ENCODE results near the gene CACNG5.

Gene CACNG5, protein sequence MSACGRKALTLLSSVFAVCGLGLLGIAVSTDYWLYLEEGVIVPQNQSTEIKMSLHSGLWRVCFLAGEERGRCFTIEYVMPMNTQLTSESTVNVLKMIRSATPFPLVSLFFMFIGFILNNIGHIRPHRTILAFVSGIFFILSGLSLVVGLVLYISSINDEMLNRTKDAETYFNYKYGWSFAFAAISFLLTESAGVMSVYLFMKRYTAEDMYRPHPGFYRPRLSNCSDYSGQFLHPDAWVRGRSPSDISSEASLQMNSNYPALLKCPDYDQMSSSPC

DNA sequence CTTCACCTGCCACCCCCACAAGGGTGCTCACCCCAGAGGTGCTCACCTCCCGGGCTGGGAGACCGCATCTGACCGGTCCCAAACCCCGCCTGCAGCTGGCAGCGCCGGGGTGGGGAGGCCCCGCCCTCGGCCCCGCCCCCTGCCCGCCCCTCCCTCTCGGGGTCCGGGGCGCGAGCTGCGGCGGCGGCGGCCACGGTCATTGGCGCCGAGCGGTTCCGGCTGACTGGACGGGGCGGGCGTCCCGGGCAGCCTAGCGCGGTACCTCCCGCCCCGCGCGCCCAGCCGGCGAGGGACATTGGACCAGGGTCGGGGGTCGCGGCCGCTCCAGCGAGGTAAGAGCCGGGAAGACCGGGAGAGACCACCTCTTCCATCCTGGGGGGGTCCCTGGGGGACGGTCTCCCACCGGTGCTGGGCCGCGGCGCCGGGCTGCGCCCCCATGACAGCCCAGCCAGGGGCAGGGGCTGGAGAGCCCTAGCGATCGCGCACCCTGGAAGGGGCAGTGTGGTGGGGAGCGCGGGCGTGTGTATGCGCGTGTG is at the start of gene CACNG5:
Gene CACNG5 (plus strand): TSS at position 199 of the 536 bp plus-strand sequence. CDS start 42,216 bp downstream, outside the sequence.
- DNase-seq: no peak

DNA sequence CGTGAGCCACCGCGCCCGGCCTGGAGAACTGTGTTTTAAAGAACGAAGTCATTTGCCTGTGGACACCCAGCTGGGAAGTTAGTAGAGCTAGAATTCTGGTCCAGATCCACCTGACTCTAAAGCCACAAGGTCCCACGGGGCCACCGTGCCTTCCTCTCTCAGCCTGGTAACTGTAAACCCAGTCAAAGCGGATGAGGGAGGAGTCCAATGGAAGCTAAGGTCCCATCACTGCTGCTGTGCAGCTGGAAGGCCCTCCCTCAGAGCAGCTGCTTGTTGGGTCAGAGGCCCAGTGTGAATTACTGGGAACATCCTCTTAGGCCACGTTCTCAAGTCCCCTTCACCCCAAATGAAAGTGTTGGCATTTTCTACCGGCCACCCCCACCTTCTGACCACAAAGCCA is 48.8 kb upstream of the CACNG5 start:
- no peak for DNase-seq

DNA sequence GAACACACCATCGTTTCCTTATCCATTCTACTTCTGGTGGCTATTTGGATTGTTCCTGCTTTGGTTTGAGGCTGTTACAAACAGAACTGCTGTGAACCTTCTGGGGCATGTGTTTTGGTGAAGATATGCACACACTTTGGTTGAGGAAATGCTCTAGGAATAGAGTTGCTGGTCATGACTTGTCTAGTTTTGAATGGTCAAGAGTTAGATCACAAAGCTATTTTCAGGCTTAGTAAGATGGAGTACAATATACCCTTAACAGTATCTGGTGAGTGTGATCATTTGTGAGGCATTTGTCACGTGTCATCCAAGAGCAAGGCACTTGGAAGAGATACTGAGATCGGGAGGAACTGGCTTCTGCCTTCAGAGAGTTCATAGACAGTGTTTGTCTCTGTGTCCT is 47.0 kb upstream of the CACNG5 start:
- DNase-seq: no peak

DNA sequence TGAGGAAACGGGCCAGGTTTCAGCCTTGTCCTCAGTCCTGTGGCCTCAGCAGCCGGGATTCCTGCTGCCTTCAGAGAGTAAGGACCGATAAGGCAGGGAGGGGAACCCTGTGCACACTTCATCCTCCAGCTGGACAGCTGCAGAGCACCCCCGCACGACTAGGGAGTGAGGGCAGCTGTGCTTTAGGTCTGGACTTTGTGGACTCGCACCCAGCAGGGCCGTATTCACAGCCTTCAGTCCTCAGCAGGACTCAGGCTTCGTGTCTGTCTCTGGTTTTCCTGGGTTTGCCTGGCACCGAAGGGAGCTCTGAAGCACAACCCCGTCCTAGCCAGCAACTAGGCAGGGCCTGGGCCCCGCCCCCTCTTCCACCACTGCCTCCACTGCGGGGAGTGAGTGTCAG is 45.8 kb upstream of the CACNG5 start:
- no peak for DNase-seq

DNA sequence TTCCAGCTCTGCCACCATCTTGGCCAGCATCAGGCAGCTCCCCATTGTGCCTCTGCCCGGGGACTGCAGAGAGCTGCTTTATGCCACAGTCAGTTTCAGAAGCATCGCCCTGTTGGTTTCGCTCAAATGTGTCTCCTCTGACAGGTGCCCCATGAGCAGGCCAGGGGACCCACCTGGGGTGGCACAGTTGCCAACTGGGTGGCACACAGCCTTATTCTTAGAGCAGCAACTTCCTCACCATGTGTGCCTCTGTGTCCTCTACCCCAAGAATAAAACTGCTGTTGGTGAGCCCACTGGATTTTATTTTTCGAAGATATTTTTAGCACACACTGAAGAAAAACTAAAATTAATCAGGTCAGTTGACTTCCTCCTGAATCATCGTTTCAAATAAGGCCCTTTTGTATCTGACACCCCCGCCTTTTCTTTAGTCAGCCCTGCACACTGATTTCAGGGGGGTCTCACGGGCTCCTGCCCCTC is 44.9 kb upstream of the CACNG5 start:
- DNase-seq: no peak

DNA sequence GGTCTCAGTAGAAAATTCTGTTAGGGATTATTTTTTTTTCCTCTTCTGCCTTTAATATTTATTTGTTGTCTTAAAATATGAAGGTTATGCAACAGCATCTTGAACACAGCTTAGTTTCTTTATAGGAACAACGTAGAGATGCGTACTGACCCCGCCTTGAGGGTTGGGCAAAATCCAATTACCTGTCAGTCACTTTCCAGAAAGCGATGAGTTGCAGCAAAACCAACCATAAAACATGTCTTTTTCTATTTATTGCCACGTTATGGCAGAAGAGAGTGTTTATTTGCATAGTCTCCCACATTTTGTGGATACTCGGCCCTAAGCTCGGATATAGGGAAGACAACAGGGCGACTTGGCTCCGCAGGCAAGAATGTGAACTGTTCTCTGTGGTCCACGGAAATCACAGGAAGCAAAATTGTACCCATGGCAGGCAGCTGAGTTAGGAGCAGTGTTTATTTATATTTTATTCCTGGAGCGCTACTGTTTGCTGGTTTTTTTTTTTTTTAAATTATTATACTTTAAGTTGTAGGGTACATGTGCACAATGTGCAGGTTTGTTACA is 44.3 kb upstream of the CACNG5 start:
- DNase-seq: no peak

DNA sequence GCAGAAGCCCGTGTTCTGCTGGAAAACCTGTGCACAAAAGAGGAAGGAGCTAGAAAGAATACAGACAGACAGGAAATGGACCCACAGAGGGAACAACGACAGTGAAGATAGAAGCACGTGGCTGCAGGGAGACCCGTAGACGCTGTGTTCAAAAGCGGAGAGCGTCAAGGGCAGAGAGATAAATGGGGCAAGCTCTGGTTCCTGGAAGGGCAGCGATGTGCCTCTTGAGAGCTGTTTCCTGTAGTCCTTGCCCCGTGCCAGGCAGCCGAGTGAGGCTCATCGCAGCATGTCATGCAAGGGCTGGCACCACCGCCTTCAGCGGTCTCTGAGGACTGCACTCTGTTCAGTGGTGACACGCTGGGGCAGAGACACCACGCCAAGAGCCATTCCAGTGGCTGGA is 43.6 kb upstream of the CACNG5 start:
- no peak for DNase-seq

DNA sequence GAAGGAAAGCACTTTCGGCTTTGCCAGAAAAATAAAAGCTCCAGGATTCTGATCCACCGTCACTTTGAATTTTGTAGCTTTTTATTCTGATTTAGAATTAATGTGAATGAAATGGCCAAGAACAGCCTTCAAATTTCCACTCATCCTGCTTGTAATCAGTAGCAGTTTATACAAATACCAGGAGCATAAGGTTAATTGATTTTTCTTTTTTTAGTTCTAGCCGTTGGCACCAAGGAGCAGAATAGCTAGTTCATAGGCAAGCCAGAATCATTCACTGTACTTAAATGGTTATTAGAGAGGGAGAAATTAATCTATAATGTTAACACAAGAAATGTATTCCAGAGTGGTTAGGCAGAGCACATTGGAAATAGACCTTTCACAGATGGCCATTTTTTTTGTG is 41.1 kb upstream of the CACNG5 start:
- DNase-seq: no peak

DNA sequence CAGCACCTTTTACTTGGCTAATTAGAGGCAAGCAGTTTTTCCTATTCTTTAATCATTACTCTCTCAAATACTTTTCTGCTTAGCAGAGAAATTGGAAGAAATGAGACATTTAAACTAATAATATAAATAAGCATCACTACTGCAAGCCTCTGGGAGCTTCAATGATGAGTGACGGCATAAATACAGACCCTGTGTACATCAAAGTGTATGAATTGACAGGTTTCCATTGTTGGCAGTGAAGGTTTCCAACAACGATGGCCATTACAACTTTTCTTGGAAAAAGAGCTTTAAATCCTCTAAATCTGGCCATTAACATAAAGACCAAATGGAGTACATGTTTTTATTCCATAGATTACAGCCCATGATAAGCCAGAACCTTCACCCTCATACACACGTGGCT is 39.4 kb upstream of the CACNG5 start:
- no peak for DNase-seq

DNA sequence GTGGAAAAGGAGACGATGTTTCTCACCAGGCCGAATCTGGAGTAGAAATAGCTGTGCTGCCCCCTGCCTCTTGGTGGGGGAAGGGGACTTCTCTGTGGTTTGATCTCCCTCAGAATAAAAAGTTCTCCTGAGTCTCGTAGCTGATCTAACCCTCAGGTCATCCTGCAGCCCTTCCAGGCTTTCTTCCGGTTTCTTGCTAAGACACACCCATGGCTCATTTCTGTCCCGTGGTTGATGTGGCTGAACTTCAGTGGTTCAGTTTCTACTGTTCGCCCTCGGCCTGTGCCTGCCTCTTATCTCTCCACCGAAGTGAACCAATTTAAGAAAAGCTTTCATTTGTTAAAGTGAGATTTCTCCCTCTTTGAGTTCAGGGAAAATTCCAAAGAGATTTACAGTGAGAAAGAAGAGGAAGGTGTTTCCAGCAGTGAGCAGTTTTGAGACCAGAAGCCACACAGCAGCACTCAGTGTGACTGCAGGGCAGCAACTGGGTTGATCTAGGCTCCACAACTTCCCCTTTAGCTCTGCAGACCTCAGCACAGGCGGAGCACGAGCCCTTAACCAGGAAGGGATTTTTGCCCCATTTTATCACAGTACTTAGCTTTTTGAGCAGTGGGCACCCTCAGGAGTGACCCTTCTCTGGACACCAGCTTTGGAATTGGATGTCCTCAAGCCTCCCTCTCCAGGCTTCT is 34.9 kb upstream of the CACNG5 start:
- DNase-seq: no peak

DNA sequence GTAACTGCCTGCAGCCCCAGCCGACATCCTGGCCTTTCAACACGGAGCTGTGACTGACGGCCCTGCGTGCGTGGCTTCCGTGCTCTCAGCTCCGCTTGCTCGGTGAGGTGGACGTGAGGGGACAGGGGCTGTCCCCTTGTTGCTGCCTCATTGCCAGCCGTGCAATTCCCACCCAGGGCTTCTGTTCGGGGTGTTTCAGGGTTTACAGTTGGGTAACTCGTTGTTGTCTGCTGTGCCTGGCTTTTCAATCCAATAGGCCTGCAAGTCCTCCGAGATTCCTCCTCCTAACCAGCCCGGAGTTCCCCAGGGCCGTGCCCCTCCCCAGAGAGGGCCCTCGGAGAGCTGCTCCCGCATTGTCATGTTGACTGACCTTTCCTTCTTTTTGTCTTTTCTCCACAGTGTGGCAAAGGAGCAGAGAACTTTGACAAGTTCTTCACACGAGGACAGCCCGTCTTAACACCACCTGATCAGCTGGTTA is 31.4 kb upstream of the CACNG5 start:
- DNase-seq: no peak

DNA sequence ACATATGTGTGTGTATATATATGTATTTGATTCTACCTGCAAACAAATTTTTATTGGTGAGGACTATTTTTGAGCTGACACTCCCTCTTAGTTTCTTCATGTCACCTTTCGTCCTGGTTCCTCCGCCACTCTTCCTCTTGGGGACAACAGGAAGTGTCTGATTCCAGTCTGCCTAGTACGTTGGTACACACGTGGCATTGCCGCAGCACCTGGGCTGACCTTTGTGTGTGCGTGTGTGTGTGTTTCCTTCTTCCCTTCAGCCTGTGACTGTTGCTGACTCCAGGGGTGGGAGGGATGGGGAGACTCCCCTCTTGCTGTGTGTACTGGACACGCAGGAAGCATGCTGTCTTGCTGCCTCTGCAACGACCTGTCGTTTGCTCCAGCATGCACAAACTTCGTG is 29.4 kb upstream of the CACNG5 start:
- DNase-seq: no peak

DNA sequence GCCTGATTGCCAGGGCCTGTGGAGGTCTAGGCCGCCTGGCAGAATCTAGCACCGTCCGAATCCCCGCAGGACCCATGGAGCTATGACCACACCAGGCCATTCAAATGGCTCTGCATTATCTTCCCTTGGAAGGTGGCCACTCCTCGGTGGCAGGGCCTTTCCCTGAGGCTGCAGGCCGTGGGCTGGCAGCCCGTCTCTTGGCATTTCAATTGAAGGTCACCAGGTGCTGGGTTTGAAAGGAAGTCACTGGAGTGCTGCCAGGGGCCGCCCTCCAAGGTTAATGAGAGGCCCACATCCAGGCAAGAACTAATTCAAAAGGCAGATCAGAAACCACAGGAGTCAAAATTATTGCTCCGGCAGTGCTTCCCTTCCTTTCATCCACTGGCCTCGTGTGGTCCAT is 27.7 kb upstream of the CACNG5 start:
- no peak for DNase-seq

DNA sequence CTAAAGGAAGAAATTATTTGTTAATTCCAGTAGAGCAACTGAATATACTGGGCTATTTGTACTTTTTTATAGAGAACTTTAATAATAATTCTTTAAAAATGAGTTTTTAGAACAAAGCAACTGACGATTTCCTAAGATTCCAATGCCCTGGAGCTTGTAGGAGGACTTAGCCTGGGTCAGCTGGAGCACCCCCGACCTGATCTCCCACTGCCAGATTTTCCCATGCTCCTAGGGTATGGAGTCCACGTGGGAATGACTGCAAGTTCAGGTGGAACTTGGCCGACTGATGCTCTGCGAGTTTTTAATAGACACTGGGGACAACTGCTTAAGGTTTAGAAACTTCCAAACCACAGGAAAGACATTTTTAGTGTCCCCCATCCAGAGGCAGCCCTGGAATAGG is 25.5 kb upstream of the CACNG5 start:
- no peak for DNase-seq

DNA sequence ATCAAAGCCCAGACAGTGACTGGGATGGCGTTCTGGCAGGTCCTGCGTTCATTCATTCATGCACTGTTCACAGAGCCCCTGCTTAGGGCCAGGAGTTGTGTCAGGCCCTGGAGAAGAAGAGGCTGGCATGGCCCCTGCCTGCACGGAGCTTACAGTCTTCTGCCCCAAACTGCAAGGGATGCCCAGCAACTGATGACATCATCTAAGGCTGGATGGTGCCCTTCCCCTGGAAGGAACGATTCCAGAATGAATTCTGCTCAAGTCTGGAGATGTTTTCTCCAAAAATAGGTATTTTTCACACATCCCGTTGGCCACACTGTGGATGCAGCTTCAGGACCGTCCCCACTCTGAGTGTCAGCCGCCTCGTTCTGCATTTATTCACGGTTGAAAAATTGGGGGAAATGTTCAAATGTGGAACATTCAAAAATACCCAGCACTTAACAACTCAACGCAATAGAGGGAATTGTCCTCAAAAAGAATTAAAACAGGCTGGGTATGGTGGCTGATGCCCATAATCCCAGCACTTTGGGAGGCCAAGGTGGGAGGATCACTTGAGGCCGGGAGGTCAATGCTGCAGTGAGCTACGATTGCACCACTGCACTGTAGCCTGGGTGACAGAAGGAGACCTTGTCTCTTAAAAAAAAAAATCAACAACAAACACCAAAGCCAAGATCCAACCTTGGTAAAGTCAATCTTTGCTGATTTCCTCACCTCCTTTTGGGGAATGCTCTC is 23.8 kb upstream of the CACNG5 start:
- DNase-seq: no peak

DNA sequence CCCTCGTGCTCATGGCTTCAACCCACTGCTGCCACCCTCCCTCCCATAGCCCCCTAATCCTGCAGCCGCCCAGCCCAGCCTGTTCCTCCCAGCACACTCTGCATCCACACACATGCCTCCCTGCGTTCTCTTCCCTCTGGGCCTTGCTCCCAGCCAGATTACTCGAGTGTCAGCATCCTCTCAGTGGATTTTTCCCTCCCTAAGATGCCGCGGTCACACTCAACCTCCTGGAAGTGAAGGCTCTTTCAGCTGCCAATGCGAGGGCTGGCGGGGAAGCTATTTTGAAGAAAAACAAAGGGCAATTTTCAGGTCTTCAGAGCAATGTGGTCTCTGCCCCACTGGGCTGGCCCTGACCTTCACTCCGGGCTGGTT is 23.2 kb upstream of the CACNG5 start:
- no peak for DNase-seq

DNA sequence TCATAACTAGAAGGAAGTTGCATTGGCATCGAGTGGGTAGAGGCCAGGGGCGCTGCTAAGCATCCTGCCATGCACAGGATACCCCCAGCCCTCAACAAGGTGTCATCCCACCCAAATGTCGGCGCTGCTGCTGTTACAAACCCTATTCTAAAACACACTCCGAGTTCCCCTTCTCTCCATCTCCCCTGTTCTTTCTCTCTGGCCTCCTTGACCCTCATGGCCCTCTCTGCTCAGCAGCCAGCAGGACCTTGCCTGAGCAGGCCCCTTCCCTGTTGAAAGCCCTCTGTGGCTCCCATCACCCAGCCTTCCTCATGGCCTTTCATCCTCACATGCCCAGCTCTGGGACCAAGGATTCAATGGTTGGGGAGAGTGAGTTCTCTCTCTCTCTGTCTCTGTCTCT is 22.3 kb upstream of the CACNG5 start:
- no peak for DNase-seq

DNA sequence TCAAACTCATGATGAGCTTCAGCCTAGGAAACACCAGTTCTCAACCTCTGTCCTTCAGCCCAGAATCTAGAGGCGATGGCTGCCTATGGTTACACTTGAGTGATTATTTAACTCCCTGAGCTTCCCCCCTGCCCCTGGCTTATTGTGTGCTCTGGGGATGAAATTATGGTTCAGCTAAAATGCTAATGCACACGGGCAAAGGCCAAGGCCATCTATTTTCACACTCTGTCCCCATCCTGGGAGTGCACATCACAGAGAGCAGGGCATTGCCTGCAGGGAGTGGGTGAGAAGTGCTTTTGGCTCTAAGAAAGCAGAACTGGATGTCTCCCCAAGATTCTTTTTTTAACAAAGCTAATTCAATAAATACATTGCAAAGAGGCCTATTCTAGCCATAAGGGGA is 21.6 kb upstream of the CACNG5 start:
- DNase-seq: no peak

DNA sequence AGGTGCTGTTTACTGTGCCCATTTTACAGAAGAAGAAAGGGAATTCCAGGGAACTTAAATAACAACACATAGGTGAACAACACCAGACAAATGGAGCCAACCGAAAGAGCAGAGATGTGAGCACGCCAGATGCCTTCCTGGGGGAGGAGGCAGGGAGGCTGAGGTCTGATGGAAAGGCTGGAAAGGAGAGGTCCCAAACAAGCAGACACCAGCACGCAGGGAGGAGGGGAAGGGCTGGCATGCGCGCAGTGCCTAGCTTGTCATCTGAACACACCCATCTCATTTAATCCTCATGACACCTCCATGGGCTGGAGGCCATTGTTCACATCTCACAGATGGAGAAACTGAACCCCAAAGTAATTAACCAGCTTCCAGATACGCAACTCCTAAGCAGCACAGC is 20.9 kb upstream of the CACNG5 start:
- no peak for DNase-seq

DNA sequence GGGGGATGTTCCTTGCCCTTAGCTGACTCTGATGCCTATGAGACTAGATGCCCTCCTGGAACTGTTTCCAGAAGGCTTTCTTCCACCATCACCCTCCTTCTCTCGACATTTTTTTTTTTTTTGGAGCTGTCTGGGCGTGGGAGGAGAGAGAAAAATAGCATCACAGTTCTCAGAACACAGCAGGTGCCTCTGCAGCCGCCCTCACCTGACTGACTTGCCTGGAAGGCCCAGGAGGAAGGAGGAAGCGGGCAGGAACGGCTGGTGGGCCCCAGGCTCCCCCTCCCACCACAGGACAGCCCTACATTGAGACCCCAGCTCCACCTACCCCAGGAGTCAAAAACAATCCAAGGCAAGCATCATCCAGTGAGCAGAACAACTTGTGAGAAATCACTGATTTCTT is 20.3 kb upstream of the CACNG5 start:
- DNase-seq: no peak

DNA sequence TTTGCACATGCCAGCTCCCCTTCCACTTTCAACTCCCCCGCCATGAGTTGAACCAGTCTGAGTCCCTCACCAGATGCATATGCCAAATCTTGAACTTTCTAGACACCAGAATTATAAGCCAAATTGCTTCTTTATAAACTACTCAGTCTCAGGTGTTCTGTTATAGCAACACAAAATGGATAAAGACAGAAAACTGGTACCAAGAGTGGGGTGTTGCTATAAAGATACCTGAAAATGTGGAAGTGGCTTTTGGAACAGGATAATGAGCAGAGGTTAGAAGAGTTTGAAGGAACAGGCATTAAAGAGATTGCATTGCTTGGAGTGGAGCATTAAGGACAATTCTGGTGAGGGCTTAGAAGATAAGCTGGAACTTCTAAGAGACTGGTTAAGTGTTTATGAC is 17.2 kb upstream of the CACNG5 start:
- no peak for DNase-seq

DNA sequence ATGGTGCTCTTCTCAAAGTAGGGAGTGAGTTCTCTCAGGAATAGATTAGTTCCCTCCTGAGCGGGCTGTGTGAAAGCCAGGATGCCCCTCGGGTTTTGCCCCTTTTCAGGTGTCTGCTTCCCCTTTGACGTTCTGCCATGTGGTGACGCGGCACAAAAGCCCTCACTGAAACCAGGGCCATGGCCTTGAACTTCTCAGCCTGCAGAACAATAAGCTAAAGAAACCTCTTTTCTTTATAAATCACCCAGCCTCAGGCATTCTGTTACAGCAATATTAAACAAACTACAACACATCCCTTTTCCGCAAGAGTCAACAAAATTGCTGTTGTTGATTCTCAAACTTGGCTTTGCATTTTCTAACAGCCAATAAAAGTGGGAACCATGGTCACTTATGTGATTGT is 15.5 kb upstream of the CACNG5 start:
- DNase-seq: no peak

DNA sequence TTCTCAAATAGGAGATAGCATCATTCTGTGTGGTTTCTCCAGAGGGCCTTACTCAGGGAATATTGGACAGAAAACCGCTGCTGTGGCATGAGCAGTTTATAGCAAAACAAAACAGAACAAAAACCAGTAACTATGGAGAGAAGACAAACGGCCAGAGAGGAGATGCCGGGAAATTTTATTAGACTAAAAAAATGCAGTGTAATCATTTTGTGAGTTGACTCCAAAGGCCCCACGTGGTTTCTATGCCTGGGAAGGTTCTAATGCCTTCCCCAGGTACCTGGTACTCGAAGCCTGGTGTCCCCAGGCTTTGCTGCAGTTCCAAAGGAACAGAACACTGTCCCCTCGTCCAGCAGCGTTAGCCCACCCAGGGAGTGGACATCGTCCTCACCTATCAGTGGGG is 12.9 kb upstream of the CACNG5 start:
- DNase-seq: no peak

Data from NCI-H524 treated with DMSO at 0.1 percent for 48 hours (cell line).